ENCODE measurements around the gene NYAP2. TPM values are rescaled to one million over a fixed set of nuclear protein-coding genes. Genes with fewer than 3 reads are reported as not detected.

NYAP2 gene
- total RNA-seq, 4 donors from 2014 or later, result 0.09 to 0.61 (median 0.18) TPM; not detected in 1

DNA sequence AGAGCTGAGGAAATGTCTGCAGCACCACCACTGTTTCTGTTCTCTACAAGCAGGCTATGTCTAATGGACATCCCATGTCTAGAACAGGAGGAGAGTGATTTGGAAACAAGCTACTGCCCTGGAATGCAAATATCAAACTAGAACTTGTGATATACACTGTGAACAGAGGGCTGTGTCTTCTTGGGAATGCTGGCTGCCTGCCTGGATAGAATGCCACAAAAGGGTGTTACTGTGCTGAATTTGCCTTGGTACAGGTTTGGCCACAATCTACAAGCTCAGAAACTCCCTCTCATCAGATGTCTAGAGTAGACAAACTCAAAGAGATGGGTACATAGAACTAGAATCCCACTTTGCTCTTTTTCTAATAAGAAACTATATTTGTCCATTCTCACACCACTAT, 170.5 kb downstream of the NYAP2 start:
- H3K4me1 ChIP-seq, result no peaks in the 10 kb centered on the region
- intact Hi-C loops (cut with DNase I), result no loop called here
- no peaks in the 10 kb centered on the region for H3K27me3 ChIP-seq
- H3K9me3 ChIP-seq, result no peaks in the 10 kb centered on the region
- TF ChIP-seq POLR2A (IDR thresholded peaks at IDR 0.05) (no peak), CTCF (IDR thresholded peaks at IDR 0.05) (no peak)
- no peak overlapping the region for H3K27ac ChIP-seq
- DNase-seq, result no peak
- H3K4me3 ChIP-seq, result no peak overlapping the region
- H3K36me3 ChIP-seq, result no peaks in the 10 kb centered on the region

DNA sequence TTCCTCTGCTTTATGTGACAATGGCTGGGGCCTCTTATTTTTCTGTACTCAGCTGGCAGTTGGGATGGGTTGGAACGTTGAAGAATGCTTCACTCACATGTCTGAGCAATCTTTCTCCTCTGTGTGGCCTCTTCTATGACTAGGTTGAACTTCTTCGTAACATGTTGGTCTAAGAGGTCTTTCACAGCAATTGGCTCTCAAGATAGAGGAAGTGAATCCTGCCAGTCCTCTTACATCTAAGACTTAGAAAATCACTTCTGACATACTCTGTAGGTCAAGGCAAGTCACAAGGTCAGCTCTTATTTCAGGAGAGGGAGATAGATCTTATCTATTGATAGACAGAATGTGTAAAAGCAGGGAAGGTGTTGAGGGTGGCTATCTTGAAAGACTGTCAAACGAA, 174.1 kb downstream of the NYAP2 start:
- H3K27ac ChIP-seq, result no peak overlapping the region
- no peaks in the 10 kb centered on the region for H3K27me3 ChIP-seq
- H3K4me1 ChIP-seq, result no peaks in the 10 kb centered on the region
- H3K9me3 ChIP-seq, result no peaks in the 10 kb centered on the region
- H3K4me3 ChIP-seq, result no peak overlapping the region
- no peak for DNase-seq
- 41 to 48% methylated on average over 3 of the region's 3 CpGs for WGBS, 2 donors
- intact Hi-C loops (cut with DNase I), result no loop called here
- no peak for TF ChIP-seq CTCF (IDR thresholded peaks at IDR 0.05)
- no peak for TF ChIP-seq POLR2A (IDR thresholded peaks at IDR 0.05)
- H3K36me3 ChIP-seq, result no peaks in the 10 kb centered on the region

DNA sequence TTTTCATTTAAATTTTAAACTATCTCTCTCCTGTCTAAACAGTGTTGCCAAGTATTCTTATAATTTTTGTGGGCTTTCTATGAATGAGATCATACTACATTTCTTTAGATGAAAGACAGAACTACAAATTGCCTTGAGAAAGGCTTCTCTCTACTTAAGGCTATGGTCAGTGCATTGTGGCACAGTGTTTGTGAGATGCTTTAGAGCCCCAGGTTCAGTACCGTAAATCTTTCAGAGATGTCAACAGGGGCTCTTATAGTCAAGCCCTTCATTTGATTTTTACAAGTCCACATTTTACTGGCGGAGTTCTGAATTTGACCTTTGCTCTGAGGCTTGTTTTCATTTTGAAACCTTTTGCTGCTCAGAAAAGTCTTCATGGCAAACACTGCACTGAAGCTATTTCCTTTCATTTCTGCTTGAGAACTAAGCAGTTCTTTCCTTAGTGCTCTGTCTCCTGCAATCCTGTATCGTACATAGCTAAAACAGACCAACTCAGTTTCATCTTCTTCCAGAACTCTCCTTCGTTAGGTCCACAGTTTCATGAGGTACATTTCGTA, 175.2 kb downstream of the NYAP2 start:
- Histone ChIP-seq H3K4me3 (no peak overlapping the region), H3K4me1 (no peaks in the 10 kb centered on the region), H3K27me3 (no peaks in the 10 kb centered on the region), H3K36me3 (no peaks in the 10 kb centered on the region), H3K9me3 (no peaks in the 10 kb centered on the region), H3K27ac (no peak overlapping the region)
- TF ChIP-seq POLR2A (IDR thresholded peaks at IDR 0.05) (no peak), CTCF (IDR thresholded peaks at IDR 0.05) (no peak)
- 65 to 68% methylated on average over 5 of the region's 5 CpGs for WGBS, 2 donors
- no peak for DNase-seq
- intact Hi-C loops (cut with DNase I), result no loop called here

- no peak for TF ChIP-seq POLR2A (IDR thresholded peaks at IDR 0.05)
- no peak for TF ChIP-seq CTCF (IDR thresholded peaks at IDR 0.05)
These were observed 181.6 kb downstream of the NYAP2 start for GRCh38 chr2:225581135-225581534.

GRCh38 chr2:225581906-225582305, 182.4 kb downstream of the NYAP2 start:
- Histone ChIP-seq H3K27me3 (no peaks in the 10 kb centered on the region), H3K9me3 (no peaks in the 10 kb centered on the region), H3K27ac (no peak overlapping the region), H3K4me1 (no peaks in the 10 kb centered on the region), H3K36me3 (no peaks in the 10 kb centered on the region), H3K4me3 (no peak overlapping the region)
- DNase-seq, result no peak
- TF ChIP-seq CTCF (IDR thresholded peaks at IDR 0.05) (no peak), POLR2A (IDR thresholded peaks at IDR 0.05) (no peak)
- intact Hi-C loops (cut with DNase I), result no loop called here
- WGBS, 2 donors, result 87 to 95% methylated on average over 15 to 21 of the region's 26 CpGs

More at GRCh38 chr2:225581135-225581534, 181.6 kb downstream of the NYAP2 start:
- no peak overlapping the region for H3K4me3 ChIP-seq
- H3K27ac ChIP-seq, result no peak overlapping the region
- intact Hi-C loops (cut with DNase I), result no loop called here
- H3K27me3 ChIP-seq, result no peaks in the 10 kb centered on the region
- no peaks in the 10 kb centered on the region for H3K9me3 ChIP-seq
- no peaks in the 10 kb centered on the region for H3K4me1 ChIP-seq
- no peak for DNase-seq
- no peaks in the 10 kb centered on the region for H3K36me3 ChIP-seq
